Left renal cortex interstitium (tissue), 4 donors: ENCODE results near the gene NUP88. TPM values are rescaled to one million over a fixed set of nuclear protein-coding genes. Genes with fewer than 3 reads are reported as not detected.

Source experiments
- DNase-seq, 4 donors: peaks; one replicate each; pipeline ENCODE4 v3.0.0-alpha.2; 2013; ENCODE audit warnings: low read depth in 4 of 4, low spot score in 2 of 4, missing footprints in 1 of 4
- polyA plus RNA-seq, 4 donors: library from polyadenylated mRNA; unstranded; fragments of 120-200 nt; gene quantifications; one replicate each; pipeline ENCODE4 v1.2.1, GENCODE V29; 2013; ENCODE audit not compliant: insufficient read length in 4 of 4

Gene NUP88
- polyA plus RNA-seq, 4 donors, result 70.9 to 84.6 (median 77.5) TPM

DNA sequence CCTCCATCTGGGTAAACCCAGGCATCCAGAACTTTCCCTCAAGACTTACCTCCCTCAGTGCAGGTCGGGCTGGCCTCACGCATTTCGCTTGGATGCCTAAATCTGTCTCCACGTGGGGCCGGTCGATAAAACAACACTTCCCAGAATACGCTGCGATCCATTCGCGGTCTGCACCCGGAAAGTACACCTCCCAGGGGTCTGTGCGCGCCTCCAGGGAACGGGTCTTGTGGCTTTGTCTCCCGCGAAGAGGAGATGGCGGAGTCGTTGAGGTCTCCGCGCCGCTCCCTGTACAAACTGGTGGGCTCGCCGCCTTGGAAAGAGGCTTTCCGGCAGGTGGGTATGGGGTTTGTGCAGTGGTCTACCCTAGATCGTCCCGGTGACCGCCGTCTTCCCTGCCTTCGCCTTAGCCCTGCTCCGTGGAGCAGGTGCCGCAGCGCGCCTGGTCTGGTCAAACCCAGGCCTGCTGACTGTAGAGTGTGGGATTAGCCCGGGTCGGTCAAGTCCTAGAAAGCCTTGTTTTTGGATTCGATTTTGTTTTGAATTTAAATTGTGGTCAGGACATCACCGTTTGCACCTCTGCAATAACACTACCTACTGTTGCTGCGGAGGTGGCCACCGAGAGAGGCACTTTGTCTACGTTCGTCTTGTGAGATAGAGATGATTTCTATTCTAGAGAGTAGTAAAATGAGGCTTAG is 644 bp upstream of the NUP88 start, which contains the start of gene RPAIN:
RPAIN (plus strand) TSS at position 224 of the 695 bp plus-strand sequence; CDS start at position 253, 29 bp downstream.
- peak in 2 of 4 donors; percentile 30 to 89 for DNase-seq

- peak; percentile 41 to 56 (median 48) for DNase-seq
These were observed 555 bp downstream of the NUP88 start for GRCh38 chr17:5418858-5419355.

DNA sequence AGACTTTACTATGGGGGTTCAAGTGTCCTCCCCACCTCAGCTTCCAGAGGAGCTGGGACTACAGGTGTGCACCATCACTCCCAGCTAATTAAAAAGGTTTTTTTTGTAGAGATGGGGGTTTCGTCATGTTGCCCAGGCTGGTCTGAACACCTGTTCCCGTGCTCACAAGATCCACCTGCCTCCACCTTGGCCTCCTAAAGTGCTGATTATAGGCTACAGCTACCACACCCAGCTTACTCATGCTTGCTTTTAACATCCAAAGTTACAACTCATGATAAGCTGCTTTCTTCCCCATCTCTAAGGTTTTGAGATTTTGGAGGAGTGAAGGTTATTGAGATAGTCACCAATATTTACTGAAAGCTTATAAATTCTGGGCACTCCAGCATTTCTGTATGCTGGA is 2.6 kb downstream of the NUP88 start:
- DNase-seq, result no peak

DNA sequence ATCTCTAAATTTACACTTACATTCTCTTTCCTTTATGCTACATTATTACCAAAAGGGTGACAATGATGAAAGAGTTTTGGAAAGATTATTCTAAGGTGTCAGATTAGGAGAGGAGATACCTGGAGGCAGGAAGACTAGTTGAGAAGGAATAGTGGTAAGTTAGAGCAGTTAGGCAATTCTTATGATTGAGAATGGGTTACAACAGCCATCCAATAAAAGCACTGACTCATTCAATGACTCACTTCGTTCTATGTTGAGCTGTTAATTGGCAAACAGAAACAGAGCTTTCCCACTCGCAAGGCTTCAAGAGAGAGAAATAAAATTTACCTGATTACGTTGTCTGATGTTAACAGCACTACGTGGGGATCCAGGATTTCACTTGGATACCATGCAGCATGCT is 5.8 kb downstream of the NUP88 start:
- no peak for DNase-seq

DNA sequence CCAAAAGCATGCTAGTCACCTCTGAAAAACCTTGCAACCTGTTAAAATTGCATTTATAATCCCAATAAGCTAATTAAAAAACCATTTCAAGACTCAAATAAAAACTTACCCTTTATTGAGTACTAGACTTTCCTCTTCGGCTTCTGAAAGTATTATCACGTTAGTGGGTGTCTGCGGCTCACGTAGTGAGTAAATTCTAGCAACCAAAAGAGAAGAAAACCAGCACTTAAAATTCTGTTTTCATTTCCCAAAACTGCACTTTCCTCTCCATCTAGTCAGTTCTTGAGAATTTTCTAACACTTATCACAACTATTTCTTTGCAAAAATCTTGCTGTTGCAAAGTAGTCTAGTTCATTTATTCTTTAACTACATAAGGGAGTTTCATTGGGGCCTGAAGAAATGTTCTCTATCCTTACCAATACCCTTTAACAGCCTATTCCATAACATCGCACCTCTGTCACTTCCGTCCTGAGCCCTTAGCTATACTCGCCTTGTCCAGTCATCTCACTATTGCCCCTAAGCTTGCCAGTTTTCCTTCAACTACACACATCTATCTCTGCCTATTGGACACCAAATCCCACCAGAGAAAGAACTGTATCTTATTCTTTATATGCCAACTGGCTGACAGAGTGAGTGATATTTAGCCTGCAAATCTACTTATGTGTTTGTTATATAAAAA is 8.7 kb downstream of the NUP88 start:
- no peak for DNase-seq

DNA sequence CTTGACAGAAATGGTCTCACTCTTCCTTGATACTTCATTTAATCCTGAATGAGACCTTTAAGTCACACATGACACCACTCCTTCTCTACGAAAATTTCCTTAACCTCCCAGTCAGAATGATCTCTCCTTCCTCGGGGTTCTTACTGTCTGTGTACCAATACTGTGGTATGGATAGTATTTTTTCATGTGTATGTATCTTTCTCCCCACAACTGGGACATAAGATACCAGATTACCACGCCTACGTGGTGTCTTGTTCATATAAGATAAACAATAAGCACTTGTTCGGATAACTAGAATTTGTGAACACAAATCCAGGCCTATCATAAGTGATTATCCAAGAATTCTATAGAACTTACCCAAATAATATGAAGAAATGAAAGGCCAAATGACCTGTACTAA is 11.3 kb downstream of the NUP88 start:
- no peak for DNase-seq

DNA sequence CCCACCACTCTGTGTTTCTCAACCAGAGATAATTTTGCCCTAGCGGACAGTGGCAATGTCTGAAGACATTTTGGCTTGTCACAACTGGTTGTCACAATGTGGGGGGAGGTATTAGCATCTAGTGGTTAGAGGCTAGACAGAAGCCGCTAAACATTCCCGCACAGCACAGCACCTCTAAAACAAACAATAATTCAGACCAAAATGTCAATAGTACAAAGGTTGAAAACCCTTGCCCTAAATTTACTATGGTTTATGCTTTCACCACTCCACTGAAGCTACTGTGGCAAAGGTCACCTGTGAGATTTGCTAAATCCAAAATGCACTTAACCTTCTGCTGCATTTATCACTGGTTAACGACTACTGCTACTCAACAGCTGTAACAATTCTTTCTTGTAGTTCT is 14.1 kb downstream of the NUP88 start:
- DNase-seq, result no peak

- no peak for DNase-seq
These were observed 19.7 kb downstream of the NUP88 start for GRCh38 chr17:5399767-5400166.

- DNase-seq, result no peak
These were observed 22.9 kb downstream of the NUP88 start for GRCh38 chr17:5396612-5397011.

DNA sequence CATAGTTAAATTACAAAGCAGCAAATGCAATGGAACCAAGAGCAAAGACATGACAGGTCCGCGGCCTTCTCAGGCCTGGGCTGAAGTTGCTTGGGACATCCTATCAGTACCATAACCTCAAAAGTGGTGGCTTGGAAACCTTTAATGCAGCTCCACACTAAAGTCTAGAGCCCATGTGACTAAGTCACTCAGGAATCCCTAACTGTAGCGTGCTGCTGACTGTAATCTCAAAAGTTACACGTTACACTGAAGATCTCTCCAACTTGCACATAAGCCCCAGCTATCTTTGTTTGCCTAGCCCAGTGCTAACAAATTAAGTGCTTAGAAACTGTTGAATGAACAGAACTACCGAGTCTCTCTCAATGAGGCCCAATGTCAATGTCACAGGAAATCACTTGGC is 27.8 kb downstream of the NUP88 start:
- DNase-seq, result no peak

DNA sequence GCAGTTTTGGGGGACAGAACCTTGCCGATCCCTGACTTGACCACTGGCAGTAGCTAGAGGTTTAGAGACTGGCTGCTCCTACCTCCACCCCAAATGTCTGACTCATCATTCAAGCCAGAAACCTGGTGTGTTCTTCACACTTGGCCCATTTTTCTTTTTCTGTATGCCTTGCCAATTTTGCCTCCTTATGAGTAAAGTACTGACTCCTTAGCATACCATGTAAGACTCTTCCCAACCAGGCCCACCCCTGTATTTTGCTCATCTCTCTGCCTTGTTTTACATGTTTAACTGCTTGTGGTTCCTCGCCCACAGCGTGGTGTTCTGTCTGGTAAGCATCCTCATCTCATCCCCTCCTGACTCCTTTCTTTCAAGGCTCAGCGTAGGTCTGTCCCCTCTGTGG is 37.9 kb downstream of the NUP88 start:
- DNase-seq, result no peak

GRCh38 chr17:5380491-5381135 is 38.8 kb downstream of the NUP88 start:
- no peak for DNase-seq

- no peak for DNase-seq
These were observed 39.9 kb downstream of the NUP88 start for GRCh38 chr17:5379351-5380107.

GRCh38 chr17:5378566-5379207 is 40.8 kb downstream of the NUP88 start:
- DNase-seq, result no peak

DNA sequence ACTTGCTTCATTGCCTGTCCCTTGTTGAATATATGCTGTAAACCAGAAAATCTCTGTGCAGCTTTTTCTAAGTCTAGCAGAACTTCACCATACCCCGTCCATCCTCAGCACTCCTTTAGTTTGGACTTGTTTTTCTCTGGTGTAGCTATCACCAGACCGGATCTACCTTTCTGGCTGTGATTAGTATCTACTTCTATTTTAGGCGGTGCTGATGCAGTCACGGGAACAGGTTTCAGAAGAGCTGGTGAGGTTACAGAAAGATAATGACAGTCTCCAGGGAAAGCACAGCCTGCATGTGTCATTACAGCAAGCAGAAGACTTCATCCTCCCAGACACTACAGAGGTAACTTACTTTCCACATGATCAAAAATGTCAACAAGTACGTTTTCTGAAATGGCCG is 46.4 kb downstream of the NUP88 start:
- no peak for DNase-seq

DNA sequence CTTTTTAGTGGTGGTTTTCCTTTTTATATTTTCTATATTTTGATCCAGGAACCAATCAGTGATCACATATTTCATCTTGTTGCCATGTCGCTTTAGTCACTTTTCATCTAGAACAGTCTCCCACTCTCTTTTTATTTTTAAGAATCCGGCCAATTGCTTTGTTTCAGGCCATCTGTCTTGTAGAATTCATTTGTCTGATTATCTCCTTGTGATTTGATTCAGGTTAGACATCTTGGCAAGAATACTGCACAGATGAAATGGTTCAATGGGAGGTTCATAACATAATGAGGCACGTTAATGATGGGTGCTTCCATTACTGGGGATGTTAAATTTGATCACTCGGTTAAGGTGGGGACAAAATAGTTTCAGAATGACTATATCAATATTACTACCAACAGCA is 49.1 kb downstream of the NUP88 start:
- no peak for DNase-seq

DNA sequence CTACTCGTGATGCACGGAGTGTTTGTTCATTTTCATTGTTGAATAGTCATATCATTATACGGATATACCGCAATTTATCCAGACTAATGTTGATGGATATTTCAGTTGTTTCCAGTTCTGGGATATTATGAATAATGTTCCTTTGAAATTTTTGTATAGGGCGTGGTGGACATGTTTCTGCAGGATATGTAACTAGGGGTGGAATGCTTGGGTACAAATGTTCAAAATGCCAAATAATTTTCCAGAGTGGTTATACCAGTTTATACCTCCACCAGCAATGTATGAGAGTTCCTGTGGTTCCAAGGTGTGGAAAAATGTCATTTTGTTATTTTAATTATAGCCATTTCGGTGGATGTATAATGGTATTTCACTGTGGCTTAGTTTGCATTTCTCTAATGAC is 53.6 kb downstream of the NUP88 start:
- DNase-seq, result no peak

DNA sequence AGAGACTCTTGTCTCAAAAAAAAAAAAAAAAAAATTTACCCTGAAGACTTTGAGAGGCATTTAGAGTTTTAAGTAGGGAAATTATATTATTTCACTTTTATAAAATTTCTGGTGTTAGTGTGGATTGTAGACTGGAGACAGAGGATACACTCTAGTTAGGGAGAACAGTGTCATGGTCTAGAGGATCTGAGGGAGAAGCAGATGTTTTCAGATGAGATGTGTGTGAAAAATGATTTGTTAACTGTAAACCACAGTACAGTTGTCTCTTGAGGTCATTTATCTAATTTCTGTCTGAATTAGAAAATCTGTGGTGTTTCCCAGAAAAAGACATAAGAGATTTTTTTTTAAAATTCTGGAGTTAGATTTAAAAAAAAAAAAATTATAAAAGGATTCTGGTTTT is 54.8 kb downstream of the NUP88 start:
- no peak for DNase-seq

DNA sequence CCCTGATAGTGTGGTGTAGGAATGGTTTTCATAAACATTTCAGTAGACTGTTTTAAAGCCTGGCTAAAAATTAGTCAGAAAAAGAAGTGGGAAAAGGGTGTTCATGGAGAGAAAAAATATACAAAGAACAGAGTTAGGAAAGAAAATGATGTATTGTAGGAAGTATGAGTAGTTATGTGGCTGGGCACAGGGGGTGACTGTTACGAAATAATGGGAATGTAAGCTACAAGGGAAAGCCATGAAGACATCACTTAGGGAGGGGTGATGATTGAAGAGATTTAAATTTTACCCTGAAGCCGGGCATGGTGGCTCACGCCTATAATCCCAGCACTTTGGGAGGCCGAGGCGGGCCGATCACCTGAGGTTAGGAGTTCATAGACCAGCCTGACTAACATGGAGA is 55.3 kb downstream of the NUP88 start:
- no peak for DNase-seq

DNA sequence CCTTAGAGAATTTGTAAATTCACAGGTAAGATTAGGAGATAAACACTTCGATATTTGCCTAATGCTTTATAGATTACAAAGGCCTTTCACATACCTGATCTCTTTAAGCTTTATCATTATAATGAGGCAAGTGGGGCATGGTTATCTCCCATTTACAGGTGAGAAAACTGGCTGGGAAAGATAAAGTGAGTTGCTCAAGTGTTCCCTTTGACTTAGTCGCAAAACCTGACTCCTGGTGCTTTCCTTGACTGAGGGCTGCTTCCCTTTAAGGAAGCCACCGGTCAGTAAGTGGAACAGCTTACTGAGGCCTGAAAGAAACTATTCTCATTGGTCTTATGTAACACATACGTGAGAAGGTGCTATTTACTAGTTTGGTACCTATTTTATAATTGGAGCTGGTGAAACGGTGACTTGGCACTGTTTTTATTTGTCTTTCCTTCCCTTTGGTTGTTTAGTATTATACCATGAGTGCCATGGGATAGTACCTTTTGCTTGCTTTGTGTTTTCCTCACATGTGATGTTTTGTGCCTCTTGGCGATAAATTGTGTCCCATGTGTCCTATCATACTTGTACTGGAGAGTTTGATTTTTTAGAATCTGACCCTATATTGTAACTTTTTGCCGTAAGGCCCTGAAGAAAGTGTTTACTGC is 57.2 kb downstream of the NUP88 start:
- no peak for DNase-seq
